Neuronal stem cell (in vitro differentiated cells): ENCODE results near the gene KLHL30.
"Not testable (repeated sequence)": the region's sequence is repeated elsewhere in the genome, so short reads cannot be mapped to it uniquely, and the experiment has no call there.

Experiments
- DNase-seq: peaks from one replicate; pipeline ENCODE4 v3.0.0-alpha.2; 2013; ENCODE audit warnings: low spot score
- H2AFZ ChIP-seq: one replicate; pipeline ENCODE4 v1.6.1; 2013; ENCODE audit warnings: mild to moderate bottlenecking, low read length, inconsistent platforms
- H2AK5ac ChIP-seq: 2 replicates; pipeline ENCODE4 v1.6.1; 2013; ENCODE audit warnings: low read depth, mild to moderate bottlenecking, inconsistent platforms, low read length, moderate library complexity, mixed read lengths
- H2BK120ac ChIP-seq: 2 replicates; pipeline ENCODE4 v1.6.1; 2013; ENCODE audit warnings: low read depth, mild to moderate bottlenecking, inconsistent platforms, low read length, moderate library complexity, mixed read lengths
- H2BK12ac ChIP-seq: one replicate; pipeline ENCODE4 v1.6.1; 2013; ENCODE audit warnings: low read length, inconsistent platforms
- H2BK15ac ChIP-seq: 2 replicates; pipeline ENCODE4 v1.6.1; 2013; ENCODE audit warnings: mild to moderate bottlenecking, low read length, inconsistent platforms, mixed read lengths
- H2BK5ac ChIP-seq: one replicate; pipeline ENCODE4 v1.6.1; 2013; ENCODE audit warnings: inconsistent platforms, mild to moderate bottlenecking, low read length, moderate library complexity
- H3K14ac ChIP-seq: one replicate; pipeline ENCODE4 v1.6.1; 2013; ENCODE audit warnings: low read length, inconsistent platforms
- H3K18ac ChIP-seq: 2 replicates; pipeline ENCODE4 v1.6.1; 2013; ENCODE audit warnings: low read length, inconsistent platforms
- H3K23ac ChIP-seq: 2 replicates; pipeline ENCODE4 v1.6.1; 2013; ENCODE audit warnings: low read depth, mild to moderate bottlenecking, mixed read lengths, low read length, inconsistent platforms; ENCODE audit not compliant: poor library complexity
- H3K27ac ChIP-seq: replicated peaks from 3 replicates; pipeline ENCODE4 v1.5.1; 2013; ENCODE audit warnings: low read length, inconsistent platforms
- H3K27me3 ChIP-seq, 3 experiments: 2 replicates each; pipeline ENCODE4 v1.6.1; 2013; ENCODE audit warnings: low read length in 3 of 3, mild to moderate bottlenecking in 2 of 3, inconsistent platforms in 1 of 3, low read depth in 1 of 3, mixed read lengths in 1 of 3, moderate library complexity in 1 of 3; ENCODE audit not compliant: control insufficient read depth in 3 of 3, insufficient read depth in 3 of 3
- H3K36me3 ChIP-seq, 2 donors: replicated peaks in 1 of 2; 2 replicates each; pipeline ENCODE4 v1.6.1; 2013; ENCODE audit warnings: low read length in 2 of 2; ENCODE audit not compliant: control insufficient read depth in 2 of 2, insufficient read depth in 2 of 2
- H3K4ac ChIP-seq: 2 replicates; pipeline ENCODE4 v1.6.1; 2013; ENCODE audit warnings: inconsistent platforms, mild to moderate bottlenecking, low read length, moderate library complexity
- H3K4me1 ChIP-seq, 2 donors: 1 replicate in 1 of 2; 2 replicates in 1 of 2; pipeline ENCODE4 v1.6.1; 2013; ENCODE audit warnings: low read length in 2 of 2, low read depth in 1 of 2; ENCODE audit not compliant: control insufficient read depth in 2 of 2, insufficient read depth in 1 of 2
- H3K4me2 ChIP-seq: one replicate; pipeline ENCODE4 v1.6.1; 2013; ENCODE audit warnings: mild to moderate bottlenecking, low read length, inconsistent platforms; ENCODE audit not compliant: insufficient read depth, poor library complexity, severe bottlenecking
- H3K4me3 ChIP-seq, 2 donors: 2 replicates each; pipeline ENCODE4 v1.5.1; 2013; ENCODE audit warnings: low read length in 2 of 2, mild to moderate bottlenecking in 2 of 2, inconsistent platforms in 1 of 2, moderate library complexity in 1 of 2
- H3K79me1 ChIP-seq: one replicate; pipeline ENCODE4 v1.6.1; 2013; ENCODE audit warnings: low read depth, mild to moderate bottlenecking, inconsistent platforms, low read length, moderate library complexity
- H3K9ac ChIP-seq: one replicate; pipeline ENCODE4 v1.6.1; 2013; ENCODE audit warnings: mild to moderate bottlenecking, low read depth, low read length, inconsistent platforms; ENCODE audit not compliant: poor library complexity
- H3K9me3 ChIP-seq, 2 donors: replicated peaks in 1 of 2; 2 replicates each; pipeline versions ENCODE3 to v1.6.1; 2013; ENCODE audit warnings: low read length in 2 of 2, mild to moderate bottlenecking in 2 of 2, inconsistent platforms in 1 of 2, low read depth in 1 of 2, mixed read lengths in 1 of 2, moderate library complexity in 1 of 2; ENCODE audit not compliant: control insufficient read depth in 2 of 2, insufficient read depth in 1 of 2
- H4K8ac ChIP-seq: one replicate; pipeline ENCODE4 v1.6.1; 2013; ENCODE audit warnings: low read depth, mild to moderate bottlenecking, inconsistent platforms, low read length, moderate library complexity
- H4K91ac ChIP-seq: one replicate; pipeline ENCODE4 v1.6.1; 2013; ENCODE audit warnings: low read length, low read depth, mild to moderate bottlenecking, inconsistent platforms; ENCODE audit not compliant: poor library complexity
- WGBS, 2 donors: extraction: QIAGEN DNeasy Blood & Tissue Kit; methylation state at CpG; one replicate each; pipeline ENCODE4 v1.1.7; 2013; ENCODE audit warnings: missing lambda C conversion rate in 2 of 2, mixed read lengths in 1 of 2; ENCODE audit not compliant: insufficient read length in 2 of 2, insufficient replicate concordance in 1 of 2; ENCODE audit errors: extremely low coverage in 2 of 2; 5-methylcytosine and 5-hydroxymethylcytosine counted together

KLHL30 gene

DNA sequence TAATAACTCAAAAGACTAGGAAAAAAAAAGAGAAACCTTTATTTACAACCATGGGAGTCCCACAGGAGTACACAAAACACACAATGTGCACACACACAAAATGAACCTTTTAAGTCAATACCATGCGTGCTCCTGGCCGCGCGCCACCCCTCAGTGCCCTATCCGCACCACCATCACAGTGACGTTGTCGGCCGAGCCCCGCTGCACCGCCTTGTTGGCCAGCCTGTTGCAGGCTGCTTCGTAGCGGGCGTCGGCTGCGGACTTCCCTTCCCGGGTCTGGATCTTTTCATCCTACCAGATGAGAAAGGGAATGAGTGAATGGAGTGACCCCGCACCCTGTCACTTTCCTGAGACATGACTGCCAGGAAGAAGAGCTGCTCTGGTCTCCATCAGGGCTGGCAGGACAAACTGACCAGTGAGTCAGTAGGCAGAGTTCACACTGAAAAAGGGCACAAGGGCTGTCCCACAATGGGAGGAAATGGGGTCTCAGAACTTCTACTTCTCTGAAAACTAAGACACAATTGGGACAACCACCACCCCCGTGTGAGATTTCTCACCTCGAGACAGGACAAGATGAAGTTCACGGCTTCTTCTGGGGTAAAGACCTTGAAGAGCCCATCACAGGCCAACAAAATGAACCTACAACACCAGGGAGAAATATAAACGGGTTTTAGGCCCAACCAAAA is 32.1 kb downstream of the KLHL30 start:
- no peak overlapping the region for H3K23ac ChIP-seq
- H3K36me3 ChIP-seq = peaks cover 45 to 84% of the 10 kb centered on the region in 2 donors
- no peak overlapping the region for H4K8ac ChIP-seq
- no peaks in the 10 kb centered on the region for H3K27me3 ChIP-seq
- no peak overlapping the region for H2AFZ ChIP-seq
- no peak overlapping the region for H2BK15ac ChIP-seq
- no peak overlapping the region for H3K18ac ChIP-seq
- H3K9ac ChIP-seq = no peak overlapping the region
- no peak overlapping the region for H2BK120ac ChIP-seq
- DNase-seq = no peak
- no peak overlapping the region for H3K27ac ChIP-seq
- no peaks in the 10 kb centered on the region for H3K4me1 ChIP-seq
- H2BK5ac ChIP-seq = no peak overlapping the region
- no peak overlapping the region for H3K4me3 ChIP-seq
- H3K79me1 ChIP-seq = no peaks in the 10 kb centered on the region
- H3K9me3 ChIP-seq = no peaks in the 10 kb centered on the region
- no peak overlapping the region for H3K14ac ChIP-seq
- no peak overlapping the region for H4K91ac ChIP-seq
- H2BK12ac ChIP-seq = no peak overlapping the region
- H3K4me2 ChIP-seq = no peak overlapping the region
- no peak overlapping the region for H3K4ac ChIP-seq
- no CpG with 5 or more reads among the region's 21 CpGs for WGBS, 2 donors
- H2AK5ac ChIP-seq = no peak overlapping the region

DNA sequence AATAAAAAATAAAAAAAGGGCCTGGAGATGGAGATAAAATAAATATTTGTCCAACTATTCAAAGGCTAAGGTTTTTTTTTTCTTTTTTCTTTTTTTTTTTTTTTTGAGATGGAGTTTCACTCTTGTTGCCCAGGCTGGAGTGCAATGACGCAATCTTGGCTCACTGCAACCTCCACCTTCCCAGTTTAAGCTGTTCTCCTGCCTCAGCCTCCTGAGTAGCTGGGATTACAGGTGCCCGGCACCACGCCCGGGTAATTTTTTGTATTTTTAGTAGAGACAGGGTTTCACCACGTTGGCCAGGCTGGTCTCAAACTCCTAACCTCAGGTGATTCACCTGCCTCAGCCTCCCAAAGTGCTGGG is 32.6 kb downstream of the KLHL30 start:
- H3K27me3 ChIP-seq, H2BK15ac ChIP-seq, H3K4me3 ChIP-seq, H2BK5ac ChIP-seq, H3K9me3 ChIP-seq, H3K18ac ChIP-seq, H2AFZ ChIP-seq, DNase-seq, H3K4me1 ChIP-seq, H3K9ac ChIP-seq, H2AK5ac ChIP-seq, H2BK12ac ChIP-seq, H4K91ac ChIP-seq, H3K4ac ChIP-seq, H2BK120ac ChIP-seq, H4K8ac ChIP-seq, H3K14ac ChIP-seq, H3K23ac ChIP-seq, H3K4me2 ChIP-seq, H3K79me1 ChIP-seq, H3K27ac ChIP-seq: not testable (repeated sequence)
- WGBS, 2 donors = no CpG with 5 or more reads among the region's 5 CpGs
- peaks cover 45 to 88% of the 10 kb centered on the region in 2 donors for H3K36me3 ChIP-seq

GRCh38 chr2:238171575-238172187 is 33.2 kb downstream of the KLHL30 start:
- H2BK12ac ChIP-seq = no peak overlapping the region
- no peak overlapping the region for H3K4me3 ChIP-seq
- peaks cover 47 to 92% of the 10 kb centered on the region in 2 donors for H3K36me3 ChIP-seq
- no peak overlapping the region for H2BK15ac ChIP-seq
- H2BK120ac ChIP-seq = no peak overlapping the region
- no peak overlapping the region for H2AK5ac ChIP-seq
- H3K14ac ChIP-seq = no peak overlapping the region
- H3K18ac ChIP-seq = no peak overlapping the region
- no peak overlapping the region for H3K9ac ChIP-seq
- no peak overlapping the region for H2AFZ ChIP-seq
- no peaks in the 10 kb centered on the region for H3K79me1 ChIP-seq
- H3K4me2 ChIP-seq = no peak overlapping the region
- no peak overlapping the region for H3K4ac ChIP-seq
- no peak overlapping the region for H3K27ac ChIP-seq
- H3K27me3 ChIP-seq = no peaks in the 10 kb centered on the region
- H3K4me1 ChIP-seq = no peaks in the 10 kb centered on the region
- no peak overlapping the region for H3K23ac ChIP-seq
- DNase-seq = no peak
- H4K91ac ChIP-seq = no peak overlapping the region
- H4K8ac ChIP-seq = no peak overlapping the region
- H3K9me3 ChIP-seq = no peaks in the 10 kb centered on the region
- H2BK5ac ChIP-seq = no peak overlapping the region
- no CpG with 5 or more reads among the region's 9 CpGs for WGBS, 2 donors

- Histone ChIP-seq H2BK15ac (no peak overlapping the region), H2AK5ac (no peak overlapping the region), H3K9me3 (no peaks in the 10 kb centered on the region), H2BK12ac (no peak overlapping the region), H3K23ac (peak overlapping the region; percentile 43), H3K27ac (no peak overlapping the region), H4K8ac (peak overlapping the region; percentile 82), H3K14ac (no peak overlapping the region), H3K36me3 (peaks cover 48 to 94% of the 10 kb centered on the region in 2 donors), H2BK120ac (no peak overlapping the region), H3K4ac (no peak overlapping the region), H2BK5ac (peak overlapping the region; percentile 12), H3K18ac (no peak overlapping the region), H3K79me1 (no peaks in the 10 kb centered on the region), H3K4me1 (no peaks in the 10 kb centered on the region), H3K9ac (peak overlapping the region; percentile 57), H3K27me3 (no peaks in the 10 kb centered on the region), H2AFZ (no peak overlapping the region), H4K91ac (no peak overlapping the region), H3K4me3 (no peak overlapping the region), H3K4me2 (no peak overlapping the region)
- WGBS, 2 donors = no CpG with 5 or more reads among the region's 14 CpGs
- no peak for DNase-seq
Measured at GRCh38 chr2:238172439-238172838, 34.0 kb downstream of the KLHL30 start.
